Measurements from ENCODE around the gene SRP54.

The SRP54 gene

GRCh38 chr14:34982421-34983147, at the start of gene SRP54:
Gene SRP54 (plus strand): TSS chr14:34982992. CDS start chr14:34996710, 13,718 bp downstream.
- peak; percentile 43 for TF ChIP-seq CTCF (IDR thresholded peaks at IDR 0.05; ENCODE audit: insufficient read depth, low read depth, low read length, missing control alignments)
- H3K4me3 ChIP-seq (ENCODE audit: low read length) = peak within 1 kb of the TSS; percentile 98
- peak; percentile 99 for DNase-seq (ENCODE audit: low read depth)

- no peak for TF ChIP-seq CTCF (IDR thresholded peaks at IDR 0.05; ENCODE audit: insufficient read depth, low read depth, low read length, missing control alignments)
- no peak for DNase-seq (ENCODE audit: low read depth)
- H3K4me3 ChIP-seq (ENCODE audit: low read length) = no peak overlapping the region
These were observed 49.5 kb upstream of the SRP54 start for GRCh38 chr14:34933301-34933700.

GRCh38 chr14:34935488-34935887, 47.3 kb upstream of the SRP54 start:
- no peak for DNase-seq (ENCODE audit: low read depth)
- TF ChIP-seq CTCF (IDR thresholded peaks at IDR 0.05; ENCODE audit: insufficient read depth, low read depth, low read length, missing control alignments) = no peak
- H3K4me3 ChIP-seq (ENCODE audit: low read length) = no peak overlapping the region

DNA sequence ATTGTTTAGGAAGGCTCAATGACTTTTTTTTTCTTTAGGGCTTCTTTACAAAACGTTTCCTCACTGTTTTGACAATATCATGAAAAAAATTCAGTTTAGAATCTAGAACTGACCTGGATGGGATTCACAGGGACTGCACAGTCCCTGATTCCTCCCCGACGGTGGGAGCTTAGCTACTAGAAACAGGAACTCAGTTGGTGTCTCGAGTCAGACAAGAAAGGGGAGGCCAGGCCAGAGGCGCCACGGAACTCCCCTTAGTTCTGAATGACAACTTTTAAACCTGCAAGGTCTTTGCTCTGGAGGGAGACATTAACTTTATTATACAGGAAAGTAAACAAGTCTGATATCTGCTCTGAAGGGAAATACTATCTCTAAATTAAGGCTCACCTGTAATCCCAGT, 45.4 kb upstream of the SRP54 start:
- no peak for DNase-seq (ENCODE audit: low read depth)
- H3K4me3 ChIP-seq (ENCODE audit: low read length) = no peak overlapping the region
- TF ChIP-seq CTCF (IDR thresholded peaks at IDR 0.05; ENCODE audit: insufficient read depth, low read depth, low read length, missing control alignments) = no peak

DNA sequence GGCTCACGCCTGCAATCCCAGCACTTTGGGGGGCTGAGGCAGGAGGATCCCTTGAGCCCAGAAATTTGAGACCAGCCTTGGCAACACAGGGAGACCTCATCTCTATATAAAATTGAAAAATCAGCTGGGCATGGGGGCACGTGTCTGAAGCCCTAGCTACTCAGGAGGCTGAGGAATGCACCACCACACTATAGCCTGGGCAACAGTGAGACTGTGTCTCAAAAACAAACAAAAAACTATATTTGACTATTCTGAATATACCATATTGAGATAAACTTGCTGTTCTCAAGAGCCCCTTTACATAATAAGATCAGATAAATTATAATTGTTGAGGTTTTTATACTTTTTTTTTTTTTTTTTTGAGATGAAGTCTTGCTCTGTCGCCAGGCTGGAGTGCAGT, 44.9 kb upstream of the SRP54 start:
- DNase-seq (ENCODE audit: low read depth) = no peak
- H3K4me3 ChIP-seq (ENCODE audit: low read length) = no peak overlapping the region
- TF ChIP-seq CTCF (IDR thresholded peaks at IDR 0.05; ENCODE audit: insufficient read depth, low read depth, low read length, missing control alignments) = no peak

DNA sequence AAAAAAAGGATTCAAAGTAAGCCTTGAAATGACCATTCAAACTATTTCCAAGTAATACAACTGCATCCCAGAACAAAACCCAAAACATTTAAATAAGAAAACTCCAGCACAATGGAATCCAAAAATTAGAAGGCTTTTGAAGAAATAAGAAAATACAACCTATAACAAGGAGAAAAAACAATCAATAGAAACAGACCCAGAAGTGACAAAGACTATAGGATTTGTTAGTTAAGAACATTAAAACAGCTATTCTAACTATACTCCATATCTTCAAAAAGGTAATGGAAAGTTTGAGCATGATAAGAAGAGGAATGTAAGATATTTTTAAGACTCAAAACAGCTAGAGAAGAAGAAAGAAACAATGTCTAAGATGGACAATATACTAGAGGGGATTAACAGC, 39.3 kb upstream of the SRP54 start:
- DNase-seq (ENCODE audit: low read depth) = no peak
- no peak overlapping the region for H3K4me3 ChIP-seq (ENCODE audit: low read length)
- TF ChIP-seq CTCF (IDR thresholded peaks at IDR 0.05; ENCODE audit: insufficient read depth, low read depth, low read length, missing control alignments) = no peak

DNA sequence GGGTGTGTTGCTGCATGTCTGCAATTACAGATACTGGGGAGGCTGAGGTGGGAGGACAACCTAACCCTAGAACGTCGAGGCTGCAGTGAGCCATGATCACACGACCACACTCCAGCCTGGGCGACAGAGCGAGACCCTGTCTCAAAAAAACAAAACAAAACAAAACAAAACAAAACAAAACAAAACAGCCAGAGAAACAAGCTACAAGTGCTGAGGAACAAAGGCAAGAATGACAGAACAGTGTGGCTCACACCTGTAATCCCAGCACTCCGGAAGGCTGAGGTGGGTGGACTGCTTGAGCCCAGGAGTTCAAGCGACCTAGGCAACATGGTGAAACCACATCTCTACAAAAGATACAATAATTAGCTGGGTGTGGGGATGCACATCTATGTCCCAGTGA, 38.0 kb upstream of the SRP54 start:
- DNase-seq (ENCODE audit: low read depth) = no peak
- TF ChIP-seq CTCF (IDR thresholded peaks at IDR 0.05; ENCODE audit: insufficient read depth, low read depth, low read length, missing control alignments) = no peak
- H3K4me3 ChIP-seq (ENCODE audit: low read length) = no peak overlapping the region
